H1 (cell line): ENCODE results near the gene POMT2. TPM values are rescaled to one million over a fixed set of nuclear protein-coding genes. Genes with fewer than 3 reads are reported as not detected.

Experiments used
- EGR1 ChIP-seq: IDR thresholded peaks from 2 replicates; pipeline ENCODE4 v1.6.1; 2011; ENCODE audit warnings: low read depth, low read length, borderline replicate concordance
- HDAC2 ChIP-seq, 2 experiments: fragments of 300-600 bp in 1 of 2; sonication (generic) in 1 of 2; IDR thresholded peaks; 2 replicates each; pipeline ENCODE4 v1.6.1; 2011 to 2012; ENCODE audit warnings: low read depth in 2 of 2, low read length in 2 of 2, mild to moderate bottlenecking in 2 of 2, moderate library complexity in 2 of 2, borderline replicate concordance in 1 of 2, inconsistent platforms in 1 of 2
- polyA plus RNA-seq, 7 experiments: library from polyadenylated mRNA; depleted of rRNA in 3 of 7; stranded (reverse) in 5 of 7; unstranded in 2 of 7; fragments of >200 nt in 5 of 7; fragments of 200-250 nt in 2 of 7; gene quantifications; 1 replicate in 5 of 7; 2 replicates in 1 of 7; 4 replicates in 1 of 7; pipeline versions ENCODE4 v1.2.1 to v1.2.3, GENCODE V29; 2011 to 2013; ENCODE audit warnings: missing spikeins in 2 of 7, mixed read lengths in 2 of 7
- total RNA-seq: library from RNA; stranded (reverse); fragmentation: NEBNext Ultra II Directional; extraction: Animal tissue kit (Norgen Biotek cat#: 25700); gene quantifications from 2 replicates; pipeline ENCODE4 v1.2.1, GENCODE V29; 2021

Gene POMT2
- total and polyA plus RNA-seq, 2 of the 8 experiments (the other 6 are each of a cell fraction or from before 2014, with no cell fraction given): 20.8 to 44.9 TPM

DNA sequence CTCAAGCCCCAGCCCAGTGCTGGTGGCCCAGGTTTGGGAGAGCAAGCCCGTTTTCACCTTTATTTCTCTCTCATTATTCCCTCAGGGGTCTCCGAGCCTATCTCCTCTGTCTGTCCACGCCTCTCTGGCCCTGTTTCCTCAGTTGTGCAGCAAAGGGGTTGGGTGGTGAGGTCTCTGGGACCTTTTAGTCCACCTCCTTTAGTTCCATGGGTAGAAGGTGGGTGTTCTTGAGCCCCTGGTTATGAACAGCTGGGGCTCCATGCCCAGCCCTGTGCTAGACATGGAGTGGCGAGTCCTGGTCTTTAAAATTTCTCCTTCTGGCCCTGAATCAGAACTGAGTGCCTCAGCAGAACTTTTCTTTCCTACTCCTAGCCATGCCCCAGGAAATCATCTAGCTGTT is 48.4 kb downstream of the POMT2 start (continued):
- TF ChIP-seq HDAC2 (IDR thresholded peaks at IDR 0.05; ENCODE audit: borderline replicate concordance in 1 of 2, low read depth in 2 of 2, low read length in 2 of 2) (no peak), EGR1 (no peak)
